HEK293 (cell line): Measurements from ENCODE around the gene DNAJB14.

Source experiments
- CTCF ChIA-PET: fragments of 350-600 bp; formaldehyde crosslinking; extraction: SDS; loops from one replicate; lab custom pipeline; 2021; ENCODE audit warnings: antibody characterized with exemption; lab: Yijun Ruan, JAX
- POLR2A ChIA-PET: fragments of 300-600 bp; formaldehyde crosslinking; extraction: SDS; loops from one replicate; lab custom pipeline; 2020; ENCODE audit warnings: antibody characterized with exemption, inconsistent platforms; lab: Yijun Ruan, JAX
- H3K27ac ChIP-seq: fragments of 200-500 bp; sonication (Bioruptor generic); 2 replicates; pipeline ENCODE4 v1.5.1; 2014; ENCODE audit warnings: low read depth, low read length, control low read depth, inconsistent platforms; ENCODE audit errors: extremely low read depth
- H3K36me3 ChIP-seq, 2 experiments: fragments of 200-500 bp in 1 of 2; sonication (Bioruptor generic) in 1 of 2; 1 replicate in 1 of 2; 2 replicates in 1 of 2; pipeline ENCODE4 v1.5.1; 2014 to 2017; ENCODE audit warnings: inconsistent platforms in 2 of 2, low read length in 2 of 2; ENCODE audit not compliant: control insufficient read depth in 2 of 2, insufficient read depth in 1 of 2
- H3K4me1 ChIP-seq: fragments of 200-500 bp; sonication (Bioruptor generic); 2 replicates; pipeline ENCODE4 v1.5.1; 2014; ENCODE audit warnings: mild to moderate bottlenecking, low read length, inconsistent platforms; ENCODE audit not compliant: control insufficient read depth, insufficient read depth
- H3K4me3 ChIP-seq: 2 replicates; pipeline ENCODE4 v1.5.1; 2011; ENCODE audit warnings: low read depth, mild to moderate bottlenecking, control low read depth, low read length, moderate library complexity
- H3K9me3 ChIP-seq: fragments of 200-500 bp; sonication (Bioruptor generic); 2 replicates; pipeline ENCODE4 v1.5.1; 2014; ENCODE audit warnings: low read depth, low read length, inconsistent platforms; ENCODE audit not compliant: control insufficient read depth, insufficient read depth
- ATF2 ChIP-seq: fragments of 450-650 bp; formaldehyde crosslinking; IDR thresholded peaks from 2 replicates; pipeline ENCODE4 v1.5.1; 2016; ENCODE audit warnings: missing biosample characterization, missing genetic modification characterization, low read depth
- BCL11A ChIP-seq: fragments of 450-650 bp; formaldehyde crosslinking; IDR thresholded peaks from 2 replicates; pipeline ENCODE4 v1.5.1; 2016; ENCODE audit warnings: low read depth, missing biosample characterization, missing genetic modification characterization
- CTCF ChIP-seq: fragments of 450-650 bp; formaldehyde crosslinking; IDR thresholded peaks from 2 replicates; pipeline ENCODE4 v1.5.1; 2016; ENCODE audit warnings: missing biosample characterization, missing genetic modification characterization
- KLF1 ChIP-seq: fragments of 450-650 bp; formaldehyde crosslinking; IDR thresholded peaks from 2 replicates; pipeline ENCODE4 v1.5.1; 2016; ENCODE audit warnings: missing biosample characterization, missing genetic modification characterization
- PRDM4 ChIP-seq: fragments of 450-650 bp; formaldehyde crosslinking; IDR thresholded peaks from 2 replicates; pipeline ENCODE4 v1.5.1; 2017; ENCODE audit warnings: missing biosample characterization, missing genetic modification characterization
- RBAK ChIP-seq: fragments of 450-650 bp; formaldehyde crosslinking; IDR thresholded peaks from 2 replicates; pipeline ENCODE4 v1.5.1; 2016; ENCODE audit warnings: missing biosample characterization, missing genetic modification characterization
- REPIN1 ChIP-seq: fragments of 450-650 bp; formaldehyde crosslinking; IDR thresholded peaks from 2 replicates; pipeline ENCODE4 v1.5.1; 2017; ENCODE audit warnings: missing biosample characterization, missing genetic modification characterization, low read depth
- ZBTB10 ChIP-seq: fragments of 450-650 bp; formaldehyde crosslinking; IDR thresholded peaks from 2 replicates; pipeline ENCODE4 v1.5.1; 2016; ENCODE audit warnings: missing biosample characterization, missing genetic modification characterization
- ZNF132 ChIP-seq: fragments of 450-650 bp; formaldehyde crosslinking; IDR thresholded peaks from 2 replicates; pipeline ENCODE4 v1.5.1; 2017; ENCODE audit warnings: missing biosample characterization, missing genetic modification characterization, borderline replicate concordance
- ZNF175 ChIP-seq: fragments of 450-650 bp; formaldehyde crosslinking; IDR thresholded peaks from 2 replicates; pipeline ENCODE4 v1.5.1; 2016; ENCODE audit warnings: missing biosample characterization, missing genetic modification characterization
- ZNF19 ChIP-seq: fragments of 450-650 bp; formaldehyde crosslinking; IDR thresholded peaks from 2 replicates; pipeline ENCODE4; 2016; ENCODE audit warnings: missing biosample characterization, missing genetic modification characterization, low read depth
- ZNF214 ChIP-seq: fragments of 450-650 bp; formaldehyde crosslinking; IDR thresholded peaks from 2 replicates; pipeline ENCODE4 v1.5.1; 2017; ENCODE audit warnings: missing biosample characterization, mild to moderate bottlenecking, missing genetic modification characterization, borderline replicate concordance
- ZNF274 ChIP-seq, 2 experiments: fragments of 200-500 bp in 1 of 2; fragments of 450-650 bp in 1 of 2; sonication (Bioruptor generic) in 1 of 2; formaldehyde crosslinking in 1 of 2; IDR thresholded peaks; 2 replicates each; pipeline versions ENCODE4 v1.5.1 to v1.6.1; 2014 to 2016; ENCODE audit warnings: borderline replicate concordance in 1 of 2, inconsistent platforms in 1 of 2, low read length in 1 of 2, missing biosample characterization in 1 of 2, missing genetic modification characterization in 1 of 2
- ZNF280D ChIP-seq: fragments of 450-650 bp; formaldehyde crosslinking; IDR thresholded peaks from 2 replicates; pipeline ENCODE4 v1.5.1; 2016; ENCODE audit warnings: missing biosample characterization, missing genetic modification characterization
- ZNF324 ChIP-seq: fragments of 450-650 bp; formaldehyde crosslinking; IDR thresholded peaks from 2 replicates; pipeline ENCODE4 v1.5.1; 2016; ENCODE audit warnings: missing biosample characterization, missing genetic modification characterization
- ZNF354C ChIP-seq: fragments of 450-650 bp; formaldehyde crosslinking; IDR thresholded peaks from 2 replicates; pipeline ENCODE4 v1.5.1; 2016; ENCODE audit warnings: missing biosample characterization, missing genetic modification characterization, low read depth, borderline replicate concordance
- ZNF426 ChIP-seq: fragments of 450-650 bp; formaldehyde crosslinking; IDR thresholded peaks from 2 replicates; pipeline ENCODE4 v1.5.1; 2017; ENCODE audit warnings: missing biosample characterization, missing genetic modification characterization, mild to moderate bottlenecking, inconsistent platforms, moderate library complexity
- ZNF654 ChIP-seq: fragments of 450-650 bp; formaldehyde crosslinking; IDR thresholded peaks from 2 replicates; pipeline ENCODE4 v1.5.1; 2016; ENCODE audit warnings: low read depth, missing biosample characterization, missing genetic modification characterization
- ZNF768 ChIP-seq: fragments of 450-650 bp; formaldehyde crosslinking; IDR thresholded peaks from 2 replicates; pipeline ENCODE4 v1.5.1; 2018; ENCODE audit warnings: missing biosample characterization, mild to moderate bottlenecking, missing genetic modification characterization
- ZNF837 ChIP-seq: fragments of 450-650 bp; formaldehyde crosslinking; IDR thresholded peaks from 2 replicates; pipeline ENCODE4 v1.5.1; 2016; ENCODE audit warnings: missing biosample characterization, missing genetic modification characterization

The DNAJB14 gene

GRCh38 chr4:99885063-99885664 lies 61.3 kb downstream of the DNAJB14 start:
- H3K27ac ChIP-seq, result no peak overlapping the region
- no peak overlapping the region for H3K4me3 ChIP-seq
- TF ChIP-seq CTCF (tag by site-specific recombination), result no peak
- TF ChIP-seq ZNF654 (tag by site-specific recombination), result peak; percentile 52
- peaks cover 4 to 61% of the 10 kb centered on the region in 2 experiments for H3K36me3 ChIP-seq
- ChIA-PET CTCF (interaction anchor here (0.6 to 1.0 kb wide), 8 partner anchors 64 to 1846 kb away, joined by 3 to 9 read pairs (median 4); no protein-coding TSS in a partner anchor), POLR2A (no interaction called here)
- no peaks in the 10 kb centered on the region for H3K4me1 ChIP-seq
- H3K9me3 ChIP-seq, result no peaks in the 10 kb centered on the region

- POLR2A ChIA-PET, result no interaction called here
- H3K4me1 ChIP-seq, result no peaks in the 10 kb centered on the region
- no peaks in the 10 kb centered on the region for H3K9me3 ChIP-seq
- CTCF ChIA-PET, result interaction anchor here (1.4 kb wide), 1 partner anchor 68 kb away, joined by 4 read pairs; no protein-coding TSS in a partner anchor
- H3K36me3 ChIP-seq, result peaks cover 5 to 53% of the 10 kb centered on the region in 2 experiments
- H3K4me3 ChIP-seq, result no peak overlapping the region
- no peak overlapping the region for H3K27ac ChIP-seq
- TF ChIP-seq ZNF324 (tag by site-specific recombination) (no peak), KLF1 (tag by site-specific recombination) (no peak), ZNF426 (tag by site-specific recombination) (no peak), ATF2 (no peak), ZNF274 (IDR thresholded peaks at IDR 0.05; ENCODE audit: low read length) (no peak), ZNF274 (tag by site-specific recombination; IDR thresholded peaks at IDR 0.05; ENCODE audit: borderline replicate concordance) (no peak), BCL11A (no peak), PRDM4 (tag by site-specific recombination) (no peak), ZNF19 (tag by site-specific recombination) (no peak), RBAK (tag by site-specific recombination) (no peak), ZBTB10 (tag by site-specific recombination) (no peak), ZNF354C (tag by site-specific recombination) (no peak), ZNF175 (no peak), REPIN1 (tag by site-specific recombination) (no peak), ZNF280D (tag by site-specific recombination) (no peak), ZNF768 (tag by site-specific recombination) (no peak), ZNF132 (tag by site-specific recombination) (no peak), ZNF214 (tag by site-specific recombination) (no peak), ZNF837 (tag by site-specific recombination) (no peak)
Observed at GRCh38 chr4:99879458-99879857, 67.0 kb downstream of the DNAJB14 start.
